GM19351 (cell line): ENCODE data around the gene FOXR1.

Experiments used
- ATAC-seq: cut with Tn5 transposase; IDR thresholded peaks from one replicate; pipeline ENCODE4 v1.9.1; 2021; ENCODE audit warnings: mild to moderate bottlenecking, moderate library complexity; ENCODE audit not compliant: unreplicated experiment

The FOXR1 gene, protein sequence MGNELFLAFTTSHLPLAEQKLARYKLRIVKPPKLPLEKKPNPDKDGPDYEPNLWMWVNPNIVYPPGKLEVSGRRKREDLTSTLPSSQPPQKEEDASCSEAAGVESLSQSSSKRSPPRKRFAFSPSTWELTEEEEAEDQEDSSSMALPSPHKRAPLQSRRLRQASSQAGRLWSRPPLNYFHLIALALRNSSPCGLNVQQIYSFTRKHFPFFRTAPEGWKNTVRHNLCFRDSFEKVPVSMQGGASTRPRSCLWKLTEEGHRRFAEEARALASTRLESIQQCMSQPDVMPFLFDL

DNA sequence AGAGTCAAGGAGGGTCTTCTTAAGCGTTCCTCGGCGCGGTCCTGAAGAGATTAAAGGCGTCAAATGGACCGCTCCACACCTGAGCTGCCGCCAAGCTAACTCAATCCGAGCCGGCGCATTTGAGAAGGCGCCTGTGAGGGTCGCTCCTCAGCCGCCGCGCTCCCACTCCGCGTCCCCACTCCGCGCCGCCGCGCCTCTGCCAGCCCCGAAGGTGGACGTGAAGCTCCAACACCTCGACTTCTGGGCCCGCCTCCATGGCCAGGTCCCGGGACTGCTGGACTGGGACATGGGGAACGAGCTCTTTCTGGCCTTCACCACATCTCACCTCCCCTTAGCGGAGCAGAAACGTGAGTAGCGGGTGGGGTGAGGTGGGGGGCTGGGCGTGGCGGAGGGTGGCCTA lies at the start of gene FOXR1:
TSS of gene FOXR1 (plus strand) at position 116 of the 400 bp plus-strand sequence. CDS start at position 287, 171 bp downstream.
- no peak for ATAC-seq

DNA sequence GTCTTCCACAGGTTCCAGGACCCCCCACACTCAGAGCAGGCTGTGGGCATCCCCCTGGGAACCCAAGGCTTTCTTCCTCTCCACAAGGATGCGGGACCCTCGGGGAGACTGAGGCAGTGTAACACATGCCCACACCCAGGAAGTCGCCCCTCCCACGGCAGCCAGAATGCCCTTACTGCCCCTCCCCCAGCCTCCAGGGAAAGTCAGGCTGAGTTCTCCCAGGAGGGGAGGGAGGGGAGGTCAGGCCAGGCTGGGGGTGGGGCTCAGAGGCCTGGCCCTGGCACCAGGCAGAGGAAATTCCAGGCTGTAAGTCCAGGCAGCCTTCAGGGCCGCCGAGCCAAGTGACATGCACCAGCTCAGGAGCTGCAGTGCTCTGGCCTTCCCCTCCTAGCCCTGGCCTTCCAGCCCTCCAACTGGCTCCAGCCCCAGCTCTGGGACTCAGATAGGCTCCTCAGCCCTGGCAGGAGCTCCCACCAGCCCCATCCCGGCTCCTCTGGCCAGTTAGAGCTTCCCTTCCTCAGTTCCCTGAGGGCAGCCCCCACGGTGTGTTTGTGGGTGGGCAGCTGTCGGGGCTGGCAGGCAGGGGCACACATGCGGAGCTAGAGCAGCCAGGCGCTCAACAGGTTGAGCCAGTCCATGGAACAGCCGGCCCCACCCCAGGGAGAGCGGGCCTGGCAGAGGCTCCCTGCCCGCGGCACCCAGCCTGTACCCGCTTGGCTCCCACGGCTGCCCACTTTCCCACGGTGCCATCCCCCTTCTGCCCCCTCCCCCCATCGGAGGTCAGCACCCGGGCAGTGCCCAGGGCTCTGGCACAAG lies 49.4 kb upstream of the FOXR1 start:
- ATAC-seq: no peak

DNA sequence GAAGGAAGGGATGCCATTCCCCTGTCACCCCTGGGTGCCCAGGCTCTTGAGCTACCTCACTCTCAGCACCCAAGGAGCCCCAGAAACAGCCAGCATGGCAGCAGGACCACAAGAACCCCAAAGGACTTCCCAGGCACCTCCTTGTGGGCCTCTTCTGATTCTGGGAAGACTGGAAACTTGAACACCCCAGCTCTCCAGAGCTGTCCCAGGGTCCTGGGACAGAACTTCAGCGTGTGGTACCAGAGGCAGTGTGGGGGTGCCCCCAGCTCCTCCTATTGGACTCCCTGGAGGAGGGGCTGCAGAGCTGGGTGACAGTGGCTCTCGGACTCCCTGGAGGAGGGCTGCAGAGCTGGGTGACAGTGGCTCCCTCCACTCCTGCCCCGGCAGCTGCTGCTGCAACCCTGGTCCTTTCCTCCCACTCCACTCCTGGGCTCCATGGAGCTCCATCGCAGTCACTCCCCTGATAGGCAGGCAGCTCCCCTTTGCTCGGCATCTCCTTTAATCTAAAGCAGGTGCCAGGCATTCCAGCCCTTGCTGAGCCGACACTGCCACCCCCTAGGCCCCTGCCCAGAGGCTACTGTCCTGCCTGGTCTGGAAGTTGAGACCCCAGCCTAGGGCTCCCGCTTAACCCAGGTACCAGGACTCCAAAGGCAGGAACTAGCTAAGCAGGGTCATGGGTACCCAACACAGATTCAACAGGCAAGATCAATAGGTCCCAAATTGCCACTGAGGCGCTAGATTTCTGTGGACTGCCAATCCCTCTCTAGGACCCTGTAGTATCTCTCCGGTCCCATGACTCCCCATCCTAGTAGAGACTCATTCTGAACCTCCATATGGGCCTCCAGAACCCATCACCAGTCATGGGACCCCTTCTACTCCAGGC lies 48.6 kb upstream of the FOXR1 start:
- ATAC-seq: no peak

DNA sequence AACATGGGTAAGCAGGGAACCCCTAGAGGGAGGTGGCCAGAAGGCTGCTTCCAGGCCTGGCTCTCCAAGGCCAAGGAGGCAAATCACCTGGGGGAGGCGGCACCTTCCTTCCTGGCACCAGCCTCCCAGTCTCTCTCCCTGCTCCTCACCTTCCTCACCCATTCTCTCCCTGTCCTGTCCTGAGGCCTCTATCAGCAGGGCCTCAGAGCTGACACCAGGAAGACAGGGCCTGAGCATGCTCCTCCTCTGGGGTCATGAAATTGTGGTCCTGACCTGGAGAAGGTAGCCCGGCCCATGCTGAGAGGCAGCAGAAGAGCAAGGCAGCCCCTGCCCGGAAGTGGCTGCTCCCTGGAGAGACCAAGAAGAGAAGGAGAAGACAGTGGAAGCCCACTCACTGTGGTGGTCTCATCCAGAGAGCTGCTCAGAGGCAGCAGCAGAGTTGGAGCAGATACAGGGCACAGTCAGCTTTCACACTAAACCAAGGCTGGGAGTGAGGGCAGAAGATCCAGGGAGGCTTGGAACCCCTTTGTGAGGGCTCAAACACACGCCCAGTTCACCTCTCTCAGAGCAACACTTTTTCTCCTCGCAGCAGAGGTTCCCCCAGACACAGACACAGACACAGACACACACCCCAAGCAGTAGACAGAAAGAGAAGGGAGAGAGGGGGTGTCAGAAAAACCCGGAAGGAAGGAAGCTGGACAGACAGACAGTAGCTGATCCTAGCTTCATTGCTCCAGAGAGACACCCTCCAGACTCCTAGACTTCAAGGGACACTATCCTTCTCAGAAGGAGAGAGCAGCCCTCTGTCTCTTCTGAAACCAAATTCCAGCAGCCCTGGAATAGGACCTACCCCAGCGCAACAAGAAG lies 47.6 kb upstream of the FOXR1 start:
- no peak for ATAC-seq

DNA sequence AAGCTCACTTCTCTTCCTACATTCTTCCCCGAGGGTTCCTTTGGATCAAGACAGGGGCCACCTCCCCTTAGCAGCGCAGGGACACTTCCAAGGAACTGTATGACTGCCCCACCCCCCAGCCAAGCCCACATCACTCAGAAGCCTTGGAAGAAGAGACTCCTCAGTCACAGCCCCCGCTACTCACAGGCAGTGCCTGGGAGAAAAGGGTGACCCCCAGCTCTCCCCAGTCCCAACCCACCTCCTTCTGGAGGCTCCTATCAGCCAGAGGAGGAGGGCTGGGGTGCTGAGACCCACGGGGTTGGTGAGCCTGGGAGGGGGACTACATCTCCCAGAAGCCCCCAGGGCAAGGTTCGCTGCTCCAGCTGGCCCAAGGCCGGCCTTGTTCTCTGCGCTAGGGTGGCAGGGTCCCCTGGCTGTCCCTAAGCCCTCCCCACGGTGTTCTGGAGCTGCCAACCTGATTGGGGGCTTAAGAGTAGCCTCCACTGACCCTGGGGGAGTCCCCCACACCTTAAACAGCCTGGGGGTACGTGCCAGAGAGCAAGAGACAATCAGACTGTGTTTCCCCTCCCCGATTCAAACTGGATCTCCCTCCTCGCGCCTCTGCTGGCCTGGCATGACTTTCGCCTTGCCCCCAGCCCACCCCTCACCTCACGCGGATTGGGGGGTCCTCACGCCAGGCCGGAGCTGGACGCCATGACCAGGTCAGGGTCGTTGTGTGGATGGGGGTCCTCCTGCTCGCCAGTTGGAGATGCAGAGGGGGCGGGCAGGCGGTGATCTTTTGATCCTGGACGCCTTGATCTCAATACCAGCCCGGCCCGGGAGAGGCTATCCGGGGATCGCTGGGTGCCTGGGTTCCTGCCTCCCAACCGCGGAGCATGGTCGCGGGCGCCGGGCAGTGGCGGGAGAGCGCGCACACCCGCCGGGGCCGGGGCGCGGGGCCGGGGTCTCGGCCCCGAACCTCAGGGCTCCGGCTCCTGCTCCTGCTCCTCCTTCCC lies 46.7 kb upstream of the FOXR1 start:
- ATAC-seq: no peak

DNA sequence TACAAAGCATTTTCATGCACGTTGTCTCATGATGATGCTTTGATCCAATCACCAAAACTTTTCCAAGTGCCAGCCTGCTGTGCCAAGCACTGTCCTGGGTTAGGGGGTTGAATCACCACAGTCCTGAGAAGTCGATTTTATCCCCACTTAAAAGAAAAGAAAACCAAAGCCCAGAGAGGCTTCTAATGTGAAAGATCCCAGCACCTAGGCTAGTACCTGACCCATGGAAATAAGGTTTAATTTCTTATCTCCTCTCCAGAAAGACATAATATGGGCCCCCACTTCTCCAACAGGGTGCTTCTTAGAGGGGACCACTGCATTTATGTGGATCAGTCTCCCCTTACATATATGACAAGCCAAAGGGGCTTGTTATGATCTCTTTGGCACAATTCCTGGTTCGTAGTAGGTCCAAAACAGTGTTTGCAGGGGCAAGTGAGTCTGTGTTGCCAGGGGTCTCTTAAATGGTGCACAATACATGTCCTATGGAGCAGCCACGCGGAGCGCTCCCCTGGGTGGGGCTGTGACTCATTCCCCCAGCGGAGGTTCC lies 43.9 kb upstream of the FOXR1 start:
- no peak for ATAC-seq

DNA sequence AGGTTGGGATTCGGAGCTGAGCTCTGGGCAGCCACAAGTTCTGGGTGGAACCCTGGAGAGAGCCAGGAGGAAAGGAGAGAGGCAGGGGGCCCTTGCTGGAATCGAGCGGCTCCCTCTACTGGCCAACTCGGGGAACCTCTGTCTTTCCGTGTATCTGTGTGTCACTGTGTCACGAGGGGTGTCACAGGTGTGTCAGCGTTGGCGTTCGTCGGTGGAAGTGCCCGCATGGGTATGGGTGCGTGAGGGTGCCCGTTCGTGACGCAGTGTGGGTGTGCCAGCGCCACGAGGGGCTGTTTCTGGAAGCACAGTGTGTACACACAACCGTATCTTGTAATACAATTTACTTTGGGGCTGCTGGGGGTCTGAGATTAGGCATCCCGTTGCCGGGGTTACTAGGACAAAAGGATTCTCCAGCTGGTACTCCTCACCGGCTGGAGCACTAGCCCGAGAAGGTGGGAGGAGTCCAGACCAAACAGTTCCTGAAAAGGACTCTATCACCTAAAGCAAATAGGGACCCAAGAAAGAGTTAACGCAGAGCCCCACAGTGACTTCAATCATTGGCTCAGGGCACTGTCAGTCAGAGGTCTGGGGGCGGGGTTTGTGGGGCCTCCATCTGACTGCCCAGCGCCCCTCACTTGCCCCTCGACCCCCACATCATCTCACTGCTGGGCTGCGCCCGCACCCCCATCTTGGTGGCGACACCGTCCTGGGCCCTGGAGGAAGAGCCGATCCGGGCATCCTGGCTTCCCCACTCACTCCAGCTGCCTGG lies 43.3 kb upstream of the FOXR1 start:
- peak; percentile 40 for ATAC-seq

DNA sequence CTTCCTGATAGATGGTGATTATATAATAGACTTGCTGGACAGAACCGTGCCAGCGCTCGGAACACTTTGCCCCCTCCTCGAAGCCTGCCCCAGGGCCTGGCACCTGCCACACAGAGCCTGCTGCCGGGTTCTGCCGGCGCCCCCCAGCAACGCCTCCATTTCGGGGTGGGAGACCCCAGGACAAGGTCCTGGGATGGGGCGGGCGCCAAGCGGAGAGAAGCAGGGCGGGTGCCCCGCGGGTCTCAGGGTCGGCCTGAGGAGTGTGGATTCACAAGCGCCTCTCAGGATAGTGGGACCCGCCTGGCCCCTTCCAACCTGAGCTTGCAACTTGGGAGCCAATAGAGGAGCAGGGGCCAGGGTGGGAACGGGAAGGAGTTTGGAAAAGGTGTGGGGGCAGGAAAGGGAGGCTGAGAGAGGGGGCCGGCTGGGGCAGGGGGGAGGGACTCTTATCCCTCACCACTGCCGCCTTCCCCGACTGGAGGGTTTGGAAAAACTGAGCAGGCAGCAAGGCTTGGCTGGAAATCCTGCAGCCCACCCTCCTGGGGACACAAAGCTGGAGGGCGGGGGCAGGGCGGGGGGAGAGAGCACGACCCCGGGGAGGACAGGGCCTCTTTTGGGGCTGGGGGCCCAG lies 42.6 kb upstream of the FOXR1 start:
- ATAC-seq: no peak

DNA sequence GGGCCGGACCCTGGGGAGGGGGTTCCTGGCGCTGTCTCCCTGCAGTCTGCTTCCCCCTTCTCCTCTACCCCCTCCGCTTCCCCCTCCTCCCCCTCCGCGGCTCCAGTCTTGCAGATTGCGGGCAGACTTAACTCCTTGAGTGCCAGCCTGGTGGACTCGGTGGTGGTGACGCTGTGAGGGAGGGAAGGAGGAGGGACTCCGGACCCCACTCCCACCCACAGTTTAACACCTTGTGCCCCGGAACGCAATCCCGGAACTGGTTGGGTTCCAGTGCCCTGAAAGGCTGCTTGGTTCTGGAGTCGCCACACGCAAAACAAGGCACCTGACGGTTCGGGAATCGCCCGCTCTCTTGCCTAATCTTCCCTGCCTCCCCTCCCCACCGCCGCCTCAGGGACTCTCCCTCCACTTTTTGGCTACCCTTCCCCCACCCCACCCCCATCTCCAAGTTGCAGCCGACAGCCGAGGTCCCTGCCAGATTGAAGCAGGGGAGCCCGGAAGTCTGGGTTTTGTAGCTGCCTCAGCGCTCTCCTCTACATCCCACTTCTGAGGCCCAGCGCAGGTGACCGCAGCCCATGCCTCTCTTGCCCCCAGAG lies 42.0 kb upstream of the FOXR1 start:
- no peak for ATAC-seq

DNA sequence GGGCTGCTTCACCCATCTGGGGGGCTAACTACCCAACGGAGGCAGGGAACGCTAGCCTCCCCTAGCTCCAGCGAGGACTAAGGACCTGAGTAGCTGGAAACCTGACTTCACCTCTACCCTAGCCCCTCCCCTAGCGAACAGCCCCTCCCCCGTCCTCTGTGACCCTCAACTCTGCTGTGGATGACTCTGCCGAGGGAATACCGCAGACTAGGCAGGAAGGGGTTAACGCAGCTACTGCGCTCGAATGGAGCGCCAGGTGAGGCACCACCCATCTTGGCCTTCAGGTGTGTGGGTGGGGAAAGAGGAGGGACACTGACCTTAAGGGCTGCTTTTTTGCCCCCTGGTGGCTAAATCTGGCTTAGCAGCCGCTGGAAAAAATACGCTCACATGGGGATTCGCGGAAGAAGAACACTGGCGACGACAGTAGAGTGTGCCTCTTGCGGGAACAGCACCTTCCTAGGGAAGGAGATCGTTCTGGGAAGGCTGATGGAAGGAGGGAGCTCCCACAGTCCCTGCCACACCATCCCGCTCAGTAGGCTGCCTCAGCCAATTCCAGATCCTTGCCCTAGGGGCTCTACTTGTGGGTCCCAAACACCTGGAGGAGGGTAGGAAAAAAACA lies 41.4 kb upstream of the FOXR1 start:
- ATAC-seq: no peak

DNA sequence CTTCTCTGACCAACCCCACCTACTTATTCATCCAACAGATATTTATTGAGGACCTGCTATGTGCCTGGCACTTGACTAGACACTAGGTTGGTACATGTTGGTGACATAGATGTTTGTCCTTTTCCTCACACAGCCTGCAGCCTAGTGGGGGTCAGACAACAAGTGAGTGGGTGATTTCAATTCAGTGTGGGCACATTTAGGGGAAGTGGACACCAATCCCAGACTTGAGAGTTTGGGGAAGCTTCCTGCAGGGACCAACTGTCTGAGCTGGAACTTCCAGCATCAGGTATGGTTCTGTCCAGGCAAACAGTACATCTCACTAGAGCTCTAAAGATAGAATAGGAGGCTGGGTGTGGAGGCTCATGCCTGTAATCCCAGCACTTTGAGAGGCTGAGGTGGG lies 40.0 kb upstream of the FOXR1 start:
- ATAC-seq: no peak

DNA sequence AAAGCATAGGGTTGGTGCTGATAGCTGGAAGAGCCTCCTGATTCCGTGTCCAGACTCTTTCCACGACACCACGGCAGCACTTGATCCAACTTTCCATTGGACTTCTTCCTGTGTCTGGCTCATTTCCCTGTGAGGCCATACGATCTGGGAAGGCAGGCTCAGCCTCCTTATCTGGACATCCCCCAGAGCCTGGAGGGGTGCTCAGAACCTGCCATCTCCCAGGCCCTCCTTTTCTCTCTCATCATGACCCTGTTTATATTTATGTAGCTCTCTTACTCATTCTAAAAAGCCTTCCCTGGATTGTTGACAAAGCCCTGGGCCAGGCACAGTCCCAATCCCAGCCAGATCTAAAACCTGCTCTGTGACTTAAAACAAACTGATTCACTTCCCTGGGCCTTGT lies 38.1 kb upstream of the FOXR1 start:
- no peak for ATAC-seq

DNA sequence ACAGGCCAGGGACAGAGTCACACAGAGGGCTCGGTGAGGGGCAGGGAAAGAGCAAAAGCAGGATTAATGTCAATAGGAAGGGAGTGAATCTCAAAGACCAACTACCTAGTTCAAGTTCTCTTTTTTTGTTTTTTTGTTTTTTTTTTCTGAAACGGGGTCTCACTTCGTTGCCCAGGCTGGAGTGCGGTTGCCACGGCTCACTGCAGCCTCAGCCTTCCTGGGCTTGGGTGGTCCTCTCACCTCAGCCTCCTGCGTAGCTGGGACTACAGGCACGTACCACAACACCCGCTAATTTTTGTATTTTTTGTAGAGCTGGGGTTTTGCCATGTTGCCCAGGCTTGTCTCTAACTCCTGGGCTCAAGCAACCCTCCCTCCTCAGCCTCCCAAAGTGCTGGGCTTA lies 36.2 kb upstream of the FOXR1 start:
- no peak for ATAC-seq

DNA sequence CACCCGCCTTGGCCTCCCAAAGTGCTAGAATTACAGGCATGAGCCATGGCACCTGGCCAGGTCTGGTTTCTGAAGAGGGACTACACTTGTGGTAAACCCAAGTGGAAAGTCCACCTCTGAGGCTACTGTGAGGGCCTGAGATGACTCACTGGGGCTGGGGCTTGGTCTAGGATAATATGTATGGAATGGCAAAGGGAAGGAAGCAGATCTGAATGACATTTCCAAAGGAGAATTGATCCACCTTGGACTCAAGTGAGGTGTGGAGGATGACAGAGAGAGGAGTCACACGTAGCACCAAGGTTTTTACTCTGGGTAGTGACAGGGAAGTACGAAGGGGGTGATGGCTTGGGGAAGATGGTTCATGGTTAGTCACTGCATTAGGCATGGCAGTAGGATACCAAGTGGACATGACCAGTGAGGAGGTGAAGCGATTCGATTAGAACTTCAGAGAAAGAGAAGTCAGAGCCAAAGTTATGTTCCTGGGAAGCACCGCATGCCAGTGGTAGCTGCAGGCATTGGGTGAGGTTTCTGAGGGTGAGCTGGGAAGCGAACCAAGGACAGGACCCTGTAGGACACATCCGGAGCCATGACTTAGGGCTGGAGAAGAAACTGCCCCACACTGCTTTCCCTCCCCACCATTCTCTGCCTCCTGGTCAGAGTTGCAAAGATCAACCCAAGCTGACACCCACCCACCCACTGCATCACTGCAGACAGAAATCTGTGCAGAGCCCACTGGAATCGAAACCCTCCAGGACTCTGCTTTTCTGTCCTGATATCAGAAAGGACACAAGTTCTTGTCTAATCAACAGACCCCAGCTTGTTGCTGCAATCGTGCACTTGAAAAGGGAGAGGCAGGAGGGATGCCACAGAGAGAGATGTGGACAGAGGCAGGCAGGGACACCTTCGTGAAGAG lies 32.8 kb upstream of the FOXR1 start:
- ATAC-seq: no peak

DNA sequence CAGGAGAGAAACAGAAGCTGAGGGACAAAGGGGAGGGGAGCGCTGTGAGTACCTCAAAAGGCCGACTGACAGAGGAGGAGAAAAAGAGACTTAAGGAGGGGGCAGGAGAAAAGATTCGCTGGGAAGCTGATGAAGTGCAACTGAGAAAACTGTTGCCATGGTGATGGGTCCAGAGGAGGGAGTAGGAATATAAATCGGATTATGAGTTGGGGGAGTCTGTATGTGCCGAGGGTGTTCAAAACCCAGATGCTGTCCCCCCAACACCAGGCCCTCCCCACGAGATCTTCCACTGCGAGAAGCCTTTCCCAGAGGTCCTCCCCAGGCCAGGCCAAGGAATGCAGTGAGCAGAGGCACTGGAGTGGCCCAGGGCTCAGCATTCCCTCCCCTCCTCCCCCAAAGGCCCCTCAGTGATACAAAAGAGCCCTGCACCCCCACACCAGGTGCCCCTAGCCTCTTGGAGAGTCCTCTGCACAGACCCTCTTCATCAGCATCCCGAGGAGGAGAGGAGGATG lies 32.1 kb upstream of the FOXR1 start:
- ATAC-seq: no peak
